ENCODE results near the gene EDEM3.
"Not testable (repeated sequence)": the region's sequence is repeated elsewhere in the genome, so short reads cannot be mapped to it uniquely, and the experiment has no call there.

Gene EDEM3

DNA sequence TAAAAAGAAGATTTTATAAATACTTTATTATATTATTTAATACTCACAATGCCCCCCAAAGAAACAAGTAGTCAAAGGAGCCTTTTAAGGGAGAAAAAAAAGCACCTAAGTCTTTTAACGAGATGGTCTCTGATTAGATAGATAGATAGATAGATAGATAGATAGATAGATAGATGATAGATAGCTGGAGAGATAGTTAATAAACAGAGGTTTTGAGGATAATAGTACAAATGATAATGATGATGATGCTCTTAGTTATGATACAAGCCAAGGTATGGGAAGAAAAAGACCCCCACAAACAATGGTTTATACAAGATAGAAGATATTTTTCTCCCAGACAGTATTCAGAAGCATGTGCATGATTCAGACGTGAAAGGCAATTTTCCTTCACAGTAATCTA is 14.6 kb upstream of the EDEM3 start:
- DNase-seq: no peak

DNA sequence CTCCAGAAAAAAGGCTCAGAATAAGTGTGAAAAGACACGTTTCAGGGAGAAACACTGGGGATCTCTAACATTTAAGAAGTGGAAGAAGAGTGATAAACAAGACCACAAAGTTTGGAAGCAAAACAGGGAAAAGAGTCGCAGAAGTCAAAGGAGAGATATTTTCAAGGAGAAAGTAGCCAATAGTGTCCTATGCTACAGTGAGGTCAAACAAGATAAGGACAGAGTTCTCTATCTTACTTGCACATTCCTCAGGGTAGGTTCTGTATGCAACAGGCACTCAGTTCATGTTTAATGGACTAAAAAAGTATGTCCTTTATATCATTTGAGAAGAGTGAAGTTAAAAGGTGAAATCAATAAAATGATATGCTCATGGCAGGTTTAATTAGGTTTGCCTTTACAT is 13.8 kb upstream of the EDEM3 start:
- DNase-seq: no peak

DNA sequence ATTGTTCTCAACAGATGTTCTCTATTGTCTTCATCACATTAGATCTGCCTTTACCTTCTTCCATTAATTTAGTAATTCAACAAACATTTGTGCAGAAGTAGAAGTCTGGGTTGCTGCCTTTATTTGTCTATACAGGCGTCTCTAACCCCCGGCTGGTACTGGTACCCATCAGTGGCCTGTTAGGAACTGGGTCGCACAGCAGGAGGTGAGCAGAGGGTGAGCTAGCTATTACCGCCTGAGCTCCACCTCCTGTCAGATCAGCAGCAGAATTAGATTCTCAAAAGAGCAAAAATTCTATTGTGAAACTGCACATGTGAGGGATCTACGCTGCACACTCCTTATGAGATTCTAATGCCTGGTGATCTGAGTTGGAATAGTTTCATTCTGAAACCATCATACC is 12.9 kb upstream of the EDEM3 start:
- DNase-seq: no peak

DNA sequence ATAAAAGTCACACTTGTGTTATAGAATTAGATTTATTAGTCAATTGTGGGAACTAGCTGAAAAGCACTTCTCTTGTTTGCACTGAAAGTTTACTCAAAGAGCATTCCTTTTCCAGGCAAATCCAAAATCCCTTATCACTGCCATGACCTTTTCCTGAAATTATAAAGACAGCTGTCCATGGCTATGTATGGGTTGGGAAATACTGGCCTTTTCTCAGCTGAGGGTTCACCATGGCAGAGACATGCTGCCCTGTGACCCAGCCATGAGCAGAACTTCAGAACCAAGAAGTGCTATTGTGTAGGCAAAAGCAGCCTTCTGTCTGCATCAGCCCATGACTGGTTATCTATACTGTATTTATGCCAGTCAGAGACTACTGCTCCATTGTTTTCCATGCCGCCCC is 9.8 kb upstream of the EDEM3 start:
- no peak for DNase-seq

DNA sequence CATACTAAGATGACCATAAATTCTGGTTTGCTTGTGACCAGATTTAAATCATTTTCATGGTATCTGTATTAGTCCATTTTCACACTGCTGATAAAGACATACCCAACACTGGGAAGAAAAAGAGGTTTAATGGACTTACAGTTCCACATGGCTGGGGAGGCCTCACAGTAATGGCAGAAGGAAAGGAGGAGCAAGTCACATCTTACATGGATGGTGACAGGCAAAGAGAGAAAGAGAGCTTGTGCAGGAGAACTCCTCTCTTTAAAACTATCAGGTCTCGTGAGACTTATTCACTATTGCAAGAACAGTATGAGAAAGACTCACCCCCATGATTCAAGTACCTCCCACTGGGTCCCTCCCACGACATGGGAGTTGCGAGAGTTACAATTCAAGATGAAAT is 8.9 kb upstream of the EDEM3 start:
- not testable (repeated sequence) for DNase-seq

DNA sequence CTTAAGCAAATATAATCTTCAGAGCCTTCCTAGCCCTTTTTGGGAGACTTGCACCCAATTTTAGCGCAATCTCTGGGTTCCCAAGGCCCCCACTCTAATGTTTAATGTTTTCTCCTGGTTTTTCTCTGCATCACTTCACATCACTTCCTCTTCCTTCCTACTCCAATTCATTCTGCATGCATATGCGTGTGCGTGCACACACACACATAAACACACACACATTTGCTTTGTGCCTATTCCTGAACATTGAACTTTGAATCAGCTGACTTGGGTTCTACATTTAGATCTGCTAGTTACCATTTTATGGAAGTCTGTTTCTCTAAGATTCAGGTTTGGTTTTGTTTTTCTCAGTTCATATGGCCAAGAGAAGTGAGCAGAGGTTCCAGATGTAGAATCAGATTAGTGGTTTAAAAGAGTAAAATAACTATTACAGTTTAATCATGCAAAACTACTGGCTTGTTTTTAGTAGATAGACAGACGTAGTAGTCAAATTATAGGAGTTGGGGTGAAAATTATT is 7.4 kb upstream of the EDEM3 start:
- DNase-seq: no peak

DNA sequence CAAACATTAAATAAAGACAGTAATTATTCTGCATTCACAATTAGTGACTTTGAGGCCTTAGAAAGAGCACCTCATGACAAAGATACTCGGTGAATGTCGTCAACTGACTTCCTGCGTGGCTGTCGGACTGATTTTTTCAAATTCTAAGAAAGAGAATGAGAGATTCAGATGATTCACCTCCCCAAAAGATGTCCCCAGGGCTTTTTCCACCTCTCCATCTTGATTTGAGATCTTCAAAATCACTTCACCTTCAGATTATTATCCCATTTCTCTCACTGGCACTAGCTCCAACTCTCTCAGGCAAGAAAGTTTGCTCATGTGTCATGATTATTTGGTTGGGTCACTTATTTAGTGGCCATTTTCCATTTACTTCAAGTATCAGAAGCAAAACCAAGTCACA is 5.0 kb upstream of the EDEM3 start:
- DNase-seq: no peak

DNA sequence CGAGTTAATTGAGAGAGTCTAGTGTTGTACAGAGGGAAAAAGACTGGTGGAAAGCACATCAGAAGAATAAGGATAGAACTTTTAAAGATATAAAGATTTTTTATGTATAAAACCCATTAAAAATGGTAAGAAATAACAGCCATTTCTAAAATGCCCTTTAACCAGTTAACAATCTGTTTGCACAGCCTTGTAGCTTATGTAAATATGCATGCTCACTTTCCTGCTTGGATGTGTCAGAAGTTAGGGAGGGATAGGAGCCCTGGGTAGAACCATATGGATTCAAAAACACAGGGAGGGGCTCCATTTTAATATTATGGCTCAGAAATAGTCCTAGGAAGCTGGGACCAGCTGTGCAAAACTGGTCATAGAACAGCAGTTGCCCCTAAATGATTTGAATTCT is 4.5 kb upstream of the EDEM3 start:
- DNase-seq: no peak

DNA sequence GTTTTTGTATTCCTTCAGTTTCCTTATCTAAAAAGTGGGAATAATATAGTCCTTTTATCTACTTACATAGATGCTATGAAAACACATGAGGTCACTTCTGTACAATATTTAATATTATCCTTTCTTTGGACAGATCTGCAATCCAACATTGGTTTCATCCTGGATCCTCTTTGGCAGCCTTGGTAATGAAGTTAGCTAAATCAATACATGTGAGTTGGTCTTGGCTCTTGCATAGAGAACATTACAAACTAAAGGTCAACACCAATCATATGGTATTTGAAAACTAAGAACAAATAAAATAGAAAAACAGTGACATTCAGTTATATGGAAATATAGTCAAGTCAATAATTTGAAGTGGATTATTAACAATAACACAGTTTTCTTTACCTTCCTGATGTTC is 3.2 kb upstream of the EDEM3 start:
- DNase-seq: no peak

DNA sequence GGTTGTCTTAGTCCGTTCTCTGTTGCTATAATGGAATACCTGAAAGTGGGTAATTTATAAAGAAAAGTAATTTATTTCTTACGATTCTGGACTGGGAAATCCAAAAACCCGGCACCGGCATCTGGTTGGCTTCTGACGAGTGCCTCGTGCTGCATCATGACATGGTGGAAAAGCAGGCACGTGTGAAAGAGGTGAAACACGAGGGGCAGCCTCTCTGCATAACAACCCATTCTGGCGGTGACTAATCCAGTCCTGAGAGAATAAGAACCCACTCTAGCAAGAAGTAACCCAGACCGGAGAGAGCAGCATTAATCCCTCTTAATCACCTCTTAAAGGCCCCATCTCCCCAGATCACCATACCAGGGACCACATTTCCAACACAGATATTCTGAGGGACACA is 2.7 kb upstream of the EDEM3 start:
- DNase-seq: no peak

DNA sequence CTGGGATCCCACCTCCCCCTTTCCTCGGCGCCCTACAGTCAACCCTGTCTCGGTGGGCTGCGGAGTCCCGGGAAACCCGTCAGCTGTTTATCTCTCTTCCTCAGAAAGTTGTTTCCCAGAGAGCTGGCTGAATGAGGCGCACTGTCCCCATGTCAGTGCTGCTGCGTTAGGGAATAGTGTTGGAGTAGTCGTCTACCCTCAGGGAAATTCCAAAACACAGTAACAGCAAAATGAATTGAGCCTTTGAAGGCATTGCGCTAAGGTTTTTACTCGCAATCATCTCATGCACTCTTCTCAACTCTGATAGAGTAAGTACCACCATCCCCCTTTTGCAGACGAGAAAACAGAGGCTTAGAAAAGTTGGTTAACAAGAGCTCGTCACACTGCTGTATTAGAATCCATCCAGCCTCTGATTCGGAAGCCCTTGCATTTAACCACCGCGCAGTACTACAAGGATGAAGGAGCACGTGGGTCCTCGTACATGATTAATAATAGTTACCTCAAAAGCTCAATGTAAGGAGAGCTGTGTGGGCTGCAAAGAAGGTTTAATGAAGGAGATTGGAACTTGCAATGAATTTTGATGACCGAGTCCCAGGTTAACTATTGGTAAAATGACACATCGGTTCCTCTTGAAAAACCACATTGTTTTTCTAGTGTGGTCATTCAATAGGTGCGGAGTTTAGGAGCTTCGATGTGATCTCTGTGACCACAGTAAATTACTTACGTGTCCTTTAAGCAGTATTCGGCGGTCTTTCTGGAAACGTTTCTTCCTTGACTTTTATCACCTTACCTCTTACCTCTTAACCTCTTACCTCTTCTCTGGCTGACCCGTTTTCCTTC is 788 bp upstream of the EDEM3 start:
- DNase-seq: peak; percentile 6

DNA sequence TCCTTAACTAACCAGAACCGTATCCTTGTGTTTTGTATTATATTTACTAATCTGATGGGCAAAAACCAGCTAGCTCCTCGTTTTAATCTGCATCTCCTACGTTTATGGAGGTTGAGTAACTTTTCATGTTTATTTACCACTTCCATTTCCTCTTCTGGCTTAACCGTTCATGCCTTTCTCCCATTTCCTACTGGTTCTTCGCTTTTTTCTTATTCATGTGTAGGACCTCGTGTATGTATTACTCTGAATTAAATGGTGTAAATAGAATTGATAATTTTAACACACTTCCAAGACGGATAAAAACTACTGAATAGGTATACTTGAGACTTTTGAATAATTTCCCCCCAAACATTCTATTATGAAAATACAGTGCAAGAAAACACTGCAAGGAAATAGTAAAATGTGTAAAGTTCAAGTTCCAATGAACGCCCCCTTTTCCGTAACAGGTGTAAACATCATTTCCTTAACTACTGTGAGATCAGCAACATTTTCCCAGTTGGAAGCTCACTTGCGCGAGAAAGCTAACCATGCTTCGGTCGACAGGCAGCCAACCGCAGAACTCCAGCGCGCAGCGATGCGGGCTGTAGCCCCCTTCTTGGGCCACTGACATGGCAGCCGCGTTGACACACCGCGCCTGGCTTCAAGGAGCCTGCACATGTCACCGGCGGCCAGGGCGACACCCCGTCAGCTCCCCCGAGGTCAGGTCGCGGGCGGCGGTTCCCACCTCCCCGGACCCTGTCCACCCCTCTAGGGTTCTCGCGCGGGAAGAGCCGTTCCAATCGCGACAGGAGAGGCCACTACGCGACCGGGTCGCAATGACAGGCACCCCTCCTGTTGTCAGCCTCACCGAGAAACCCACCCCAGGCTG is 816 bp downstream of the EDEM3 start:
- no peak for DNase-seq

DNA sequence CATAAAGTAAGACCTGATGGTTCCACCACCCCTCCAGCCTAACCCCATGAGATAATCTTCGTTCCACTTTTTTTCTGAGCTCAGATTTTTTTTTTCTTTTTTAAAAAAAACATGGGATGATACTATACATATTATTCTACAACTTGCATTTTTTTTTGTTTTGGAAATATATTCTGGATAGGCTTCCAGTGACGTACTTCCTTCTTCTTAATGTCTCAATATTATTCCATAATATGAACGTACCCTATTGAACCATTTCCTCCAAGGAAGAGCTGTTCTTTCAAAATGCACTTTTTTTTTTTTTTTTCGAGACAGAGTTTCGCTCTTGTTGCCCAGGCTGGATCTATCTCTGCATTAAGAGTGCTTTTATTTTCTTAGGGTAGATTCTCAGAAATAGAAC is 1.5 kb downstream of the EDEM3 start:
- no peak for DNase-seq

DNA sequence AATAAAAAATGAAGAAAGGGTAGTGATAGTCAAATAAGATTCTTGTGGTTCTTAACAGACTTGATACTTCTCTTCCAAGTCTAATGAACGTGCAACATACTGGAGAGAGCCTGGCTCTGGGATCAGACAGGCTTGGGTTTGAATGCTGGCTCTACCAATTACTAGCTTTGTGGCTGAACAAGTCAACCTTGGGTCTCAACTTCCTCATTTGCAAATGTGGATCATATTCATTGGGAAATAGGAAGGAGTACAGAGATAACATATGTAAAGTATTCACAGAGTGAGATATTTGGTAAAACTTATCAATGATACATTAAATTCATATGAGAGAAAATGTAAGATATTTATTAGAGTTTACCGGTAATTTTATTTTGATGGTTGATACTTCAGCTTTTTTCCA is 2.0 kb downstream of the EDEM3 start:
- DNase-seq: no peak

DNA sequence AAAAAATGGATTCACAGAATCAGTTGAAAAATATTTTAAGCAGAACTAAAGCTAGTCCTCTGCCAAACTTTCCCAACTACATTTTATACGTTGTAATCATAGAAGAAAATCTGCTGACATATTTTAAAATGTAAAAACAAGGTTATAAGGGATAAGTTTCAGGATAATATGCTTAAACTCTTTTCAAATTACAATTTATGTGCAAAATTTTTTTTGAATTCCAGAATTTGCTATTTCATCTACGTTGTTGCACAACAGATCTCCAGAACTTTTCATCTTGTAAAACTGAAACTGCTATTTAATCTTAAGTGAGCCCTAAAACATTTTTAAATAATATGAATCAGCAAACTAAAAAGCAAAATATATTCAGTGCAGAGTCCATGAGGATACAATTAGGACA is 5.9 kb downstream of the EDEM3 start:
- DNase-seq: no peak

DNA sequence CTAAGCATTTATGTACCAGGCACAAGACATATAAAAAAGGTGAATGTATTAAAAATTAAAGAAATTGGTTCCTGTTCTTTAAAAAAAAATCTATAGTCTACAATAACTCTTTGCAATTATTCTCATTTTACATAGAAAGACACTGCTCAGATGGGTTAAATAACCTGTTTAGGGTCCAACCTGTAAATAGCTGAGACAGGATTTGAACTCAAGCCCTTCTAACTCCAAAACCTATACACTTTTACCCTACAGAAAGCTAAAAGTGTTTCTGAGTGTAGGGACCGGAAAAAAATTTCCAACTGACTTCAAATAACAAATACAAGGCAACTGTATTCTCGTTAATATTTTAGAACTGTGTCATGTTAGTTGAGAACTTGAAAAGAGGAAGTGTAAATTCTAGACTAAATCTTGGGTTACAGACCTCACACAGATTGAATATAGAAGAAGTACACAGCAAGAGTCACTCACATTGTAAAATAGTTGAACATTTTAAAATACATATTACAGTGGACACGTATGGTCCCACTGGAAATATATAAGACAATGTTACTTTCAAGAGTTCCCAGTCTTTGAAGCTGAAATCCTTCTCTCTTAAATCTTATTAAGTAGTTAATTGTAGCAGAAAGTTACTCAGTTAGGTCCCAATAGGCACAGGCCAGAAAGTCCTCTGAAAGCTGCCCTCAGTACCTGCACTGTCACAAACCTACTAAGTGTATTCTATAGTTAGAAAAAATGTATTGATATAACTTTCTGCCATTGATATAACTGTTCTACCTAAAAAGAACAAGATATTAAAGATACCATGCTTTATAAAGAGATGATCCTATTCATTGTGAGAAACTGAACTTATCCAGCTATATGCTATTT is 7.3 kb downstream of the EDEM3 start:
- no peak for DNase-seq

DNA sequence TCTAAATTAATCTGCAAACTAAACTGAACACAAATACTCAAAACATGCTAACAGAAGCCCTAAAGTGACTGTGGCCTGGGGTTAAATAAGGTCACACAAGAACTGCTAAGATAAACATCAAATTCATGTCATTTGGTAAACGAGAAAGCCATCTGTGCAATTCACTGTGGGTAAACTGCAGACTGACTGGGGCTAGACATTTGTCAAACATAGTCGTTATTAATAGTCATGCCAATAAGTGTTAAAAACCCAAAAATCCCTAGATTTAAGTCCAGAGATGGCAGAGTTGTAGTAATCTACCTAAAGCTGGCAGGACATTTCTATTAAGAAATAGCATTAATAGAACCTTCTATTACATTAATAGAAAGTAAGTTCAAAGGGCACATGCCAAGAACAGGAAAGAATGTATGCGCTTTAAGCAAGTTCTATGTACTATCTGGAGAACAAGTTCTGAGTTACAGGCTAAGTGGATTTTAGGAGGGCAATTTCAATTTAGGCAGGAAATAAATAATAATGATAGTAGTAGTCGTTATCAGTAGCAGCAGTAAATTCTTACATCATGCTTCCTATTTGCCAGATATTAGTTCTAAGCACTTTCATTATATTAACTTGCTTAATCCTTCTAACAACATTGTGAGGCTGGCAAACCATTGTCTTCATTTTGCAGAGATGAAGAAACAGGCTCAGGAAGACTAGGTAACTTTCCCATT is 8.6 kb downstream of the EDEM3 start:
- DNase-seq: no peak

DNA sequence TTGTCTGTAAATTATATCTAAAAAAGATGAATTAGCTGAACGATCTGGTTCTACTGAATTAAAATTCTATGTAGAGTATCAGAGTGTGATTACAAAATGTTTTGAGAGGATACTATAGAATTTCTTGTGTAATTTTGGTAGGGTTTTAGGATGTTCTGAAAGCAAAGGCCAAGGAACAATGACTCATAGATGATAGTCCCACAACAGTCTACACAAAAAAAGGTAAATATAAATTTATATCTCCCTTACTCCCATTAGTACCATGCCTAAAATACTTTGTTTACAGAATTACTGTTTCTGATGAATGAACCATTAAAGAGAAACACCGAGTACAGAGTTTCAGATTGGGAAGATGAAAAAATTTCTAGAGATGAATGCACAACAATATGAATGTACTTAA is 9.5 kb downstream of the EDEM3 start:
- no peak for DNase-seq

DNA sequence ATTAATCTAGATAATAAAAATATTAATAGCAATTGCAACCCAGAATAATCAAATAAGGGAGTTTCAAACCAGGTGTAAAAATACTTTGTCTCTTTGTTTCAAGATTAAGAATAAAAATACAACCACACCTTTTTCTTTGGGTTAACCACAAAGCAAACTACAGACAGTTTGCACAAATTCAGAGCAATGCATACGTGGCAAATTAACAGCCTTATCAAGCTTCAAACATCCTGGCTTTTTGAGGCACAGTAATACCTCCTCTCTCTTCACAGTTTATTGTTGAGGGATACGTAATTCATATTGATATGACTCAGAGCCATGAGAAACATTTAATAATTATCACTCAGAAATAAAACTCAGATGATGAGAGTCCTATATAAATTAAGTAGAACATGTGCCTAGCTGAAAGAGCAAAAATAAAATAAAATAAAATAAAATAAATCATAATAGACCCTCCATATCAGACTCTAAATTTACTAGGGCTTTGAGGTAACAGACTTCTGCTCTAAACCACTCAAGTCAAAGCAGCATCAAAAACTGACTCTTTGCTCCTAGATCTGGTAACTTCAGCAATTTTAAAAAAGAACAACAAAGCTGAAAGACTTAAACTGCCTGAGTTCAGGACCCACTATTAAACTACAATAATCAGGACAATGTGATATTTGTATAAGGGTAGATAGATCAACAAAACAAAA is 11.4 kb downstream of the EDEM3 start:
- DNase-seq: no peak

DNA sequence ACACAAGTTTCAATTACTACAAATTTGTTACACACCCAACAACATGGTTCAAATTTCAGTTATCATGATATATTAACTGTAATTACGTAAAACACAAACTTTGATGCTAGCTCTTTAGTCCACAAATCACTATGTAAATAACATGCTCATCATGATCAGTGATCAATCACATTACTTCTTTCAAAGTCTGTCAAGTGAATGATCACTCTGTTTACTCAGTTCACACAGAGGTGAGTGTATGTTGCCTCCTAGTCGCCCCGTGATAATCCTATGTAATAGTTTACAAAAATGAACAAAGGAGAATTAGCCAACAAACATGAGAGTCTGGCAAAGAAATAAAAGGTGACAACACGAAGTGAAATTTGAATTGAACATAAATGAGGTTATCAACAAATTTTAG is 14.3 kb downstream of the EDEM3 start:
- DNase-seq: no peak

DNA sequence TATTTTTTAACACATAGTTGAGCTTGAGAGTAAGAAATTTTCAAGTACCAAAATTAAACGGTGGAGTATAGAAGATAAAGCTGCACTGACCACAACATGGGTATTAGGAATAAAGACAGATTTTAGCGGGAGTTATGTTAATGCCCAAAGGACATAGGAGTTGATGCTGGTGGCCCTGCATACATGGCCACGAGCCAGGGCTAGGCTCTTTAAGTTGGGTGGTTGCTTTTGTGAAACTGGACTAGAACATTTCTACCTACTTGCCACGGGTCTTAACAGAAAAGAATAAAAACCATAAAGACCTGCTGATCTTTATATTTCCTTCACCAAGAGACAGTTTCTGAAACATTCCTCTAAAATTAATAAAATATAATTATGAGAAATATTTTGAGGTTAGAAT is 14.9 kb downstream of the EDEM3 start:
- DNase-seq: no peak

DNA sequence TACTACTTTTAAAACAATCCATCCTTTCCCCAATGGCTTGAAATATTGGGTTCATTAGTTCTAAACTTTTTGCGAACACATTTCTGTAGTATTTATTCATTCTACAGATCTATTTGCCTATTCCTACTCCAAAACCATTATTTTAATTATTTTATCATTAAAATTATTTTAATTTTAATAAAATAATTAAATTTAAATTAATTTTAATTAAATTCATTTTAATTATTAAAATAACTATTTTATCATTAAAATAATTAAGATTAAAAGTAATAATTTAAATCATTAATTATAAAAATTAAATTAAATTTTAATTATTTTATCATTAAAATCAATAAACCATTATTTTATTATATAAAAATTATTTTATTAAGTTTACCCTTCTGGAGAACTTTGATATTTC is 15.6 kb downstream of the EDEM3 start:
- no peak for DNase-seq
